Kidney epithelial cell (primary cell): Measurements from ENCODE around the gene KLRF1. TPM values are rescaled to one million over a fixed set of nuclear protein-coding genes. Genes with fewer than 3 reads are reported as not detected.

Experiments used
- DNase-seq: peaks from one replicate; pipeline ENCODE4 v3.0.0-alpha.2; 2010; ENCODE audit warnings: low read depth
- H3K27me3 ChIP-seq: 2 replicates; pipeline ENCODE4 v1.6.0; 2011; ENCODE audit warnings: low read length; ENCODE audit not compliant: control insufficient read depth, insufficient read depth
- H3K36me3 ChIP-seq: 2 replicates; pipeline ENCODE4 v1.5.1; 2011; ENCODE audit warnings: low read length; ENCODE audit not compliant: control insufficient read depth, insufficient read depth
- H3K4me3 ChIP-seq: 2 replicates; pipeline ENCODE4 v1.5.1; 2011; ENCODE audit warnings: low read depth, mild to moderate bottlenecking, control low read depth, low read length
- total RNA-seq: library from RNA; depleted of rRNA; stranded (reverse); fragments of >200 nt; gene quantifications from 2 replicates; pipeline ENCODE4 v1.2.3, GENCODE V29; 2015
- TF ChIP-seq, protein P1 (sequence below): IDR thresholded peaks from 2 replicates; pipeline ENCODE4 v1.5.1; 2011; ENCODE audit warnings: mild to moderate bottlenecking, moderate library complexity, low read length, control low read depth, inconsistent platforms; ENCODE audit not compliant: insufficient read depth, poor library complexity, severe bottlenecking

KLRF1 gene
- total RNA-seq, 1 donor from 2014 or later, result 0.17 TPM

GRCh38 chr12:9868311-9868801, 41.1 kb downstream of the KLRF1 start:
- Histone ChIP-seq H3K36me3 (no peaks in the 10 kb centered on the region), H3K27me3 (no peaks in the 10 kb centered on the region), H3K4me3 (no peak overlapping the region)
- TF ChIP-seq, protein P1, sequence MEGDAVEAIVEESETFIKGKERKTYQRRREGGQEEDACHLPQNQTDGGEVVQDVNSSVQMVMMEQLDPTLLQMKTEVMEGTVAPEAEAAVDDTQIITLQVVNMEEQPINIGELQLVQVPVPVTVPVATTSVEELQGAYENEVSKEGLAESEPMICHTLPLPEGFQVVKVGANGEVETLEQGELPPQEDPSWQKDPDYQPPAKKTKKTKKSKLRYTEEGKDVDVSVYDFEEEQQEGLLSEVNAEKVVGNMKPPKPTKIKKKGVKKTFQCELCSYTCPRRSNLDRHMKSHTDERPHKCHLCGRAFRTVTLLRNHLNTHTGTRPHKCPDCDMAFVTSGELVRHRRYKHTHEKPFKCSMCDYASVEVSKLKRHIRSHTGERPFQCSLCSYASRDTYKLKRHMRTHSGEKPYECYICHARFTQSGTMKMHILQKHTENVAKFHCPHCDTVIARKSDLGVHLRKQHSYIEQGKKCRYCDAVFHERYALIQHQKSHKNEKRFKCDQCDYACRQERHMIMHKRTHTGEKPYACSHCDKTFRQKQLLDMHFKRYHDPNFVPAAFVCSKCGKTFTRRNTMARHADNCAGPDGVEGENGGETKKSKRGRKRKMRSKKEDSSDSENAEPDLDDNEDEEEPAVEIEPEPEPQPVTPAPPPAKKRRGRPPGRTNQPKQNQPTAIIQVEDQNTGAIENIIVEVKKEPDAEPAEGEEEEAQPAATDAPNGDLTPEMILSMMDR, result no peak
- no peak for DNase-seq

- Histone ChIP-seq H3K36me3 (no peaks in the 10 kb centered on the region), H3K4me3 (no peak overlapping the region), H3K27me3 (no peaks in the 10 kb centered on the region)
- TF ChIP-seq, protein P1, result no peak
- no peak for DNase-seq
Observed at GRCh38 chr12:9868951-9869306, 41.6 kb downstream of the KLRF1 start.

DNA sequence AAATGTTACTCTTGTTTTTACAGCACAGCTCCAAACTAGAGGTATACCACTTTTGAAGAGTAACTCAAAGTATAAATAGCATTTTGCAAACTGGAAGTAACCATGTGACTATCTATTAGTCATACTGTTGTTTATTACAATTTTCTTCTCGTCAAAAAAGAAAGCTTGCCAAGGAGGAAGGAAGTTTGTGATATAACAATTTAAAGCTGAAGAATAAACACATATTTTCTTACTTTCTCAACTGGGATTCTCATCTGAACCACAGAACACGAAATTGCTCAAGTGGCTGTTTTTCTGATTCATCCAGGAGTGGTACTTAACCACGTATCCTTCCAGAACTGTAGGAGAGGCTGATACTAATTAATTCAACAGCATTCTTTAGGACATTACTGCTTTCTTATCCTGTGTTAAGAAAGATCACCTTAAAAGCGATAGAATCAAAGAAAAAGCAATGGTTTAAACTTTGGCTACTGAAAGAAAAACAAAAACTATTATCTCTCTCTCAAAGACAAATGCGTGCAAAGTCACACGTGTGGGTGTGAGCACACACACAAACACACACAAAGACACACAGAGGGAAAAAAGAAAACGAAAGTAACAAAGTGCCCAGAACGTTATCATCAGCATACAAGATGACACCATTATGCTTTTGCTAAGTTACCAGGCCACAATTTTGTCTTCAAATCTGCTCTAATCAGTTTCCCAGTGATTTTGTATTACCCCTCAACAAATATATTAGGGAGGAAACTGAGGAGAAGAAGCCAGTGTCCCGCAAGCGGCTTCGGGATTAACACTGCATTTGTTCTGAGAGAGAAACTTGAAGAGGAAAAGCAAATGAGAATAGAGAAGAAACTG, 42.3 kb downstream of the KLRF1 start, which contains the start of gene CLEC2B:
Gene CLEC2B (minus strand): TSS at position 48 of the 855 bp plus-strand sequence.
- TF ChIP-seq, protein P1, result no peak
- H3K4me3 ChIP-seq, result no peak within 1 kb of the TSS
- no peaks in the 10 kb centered on the region for H3K27me3 ChIP-seq
- DNase-seq, result peak; percentile 12
- no peaks in the 10 kb centered on the region for H3K36me3 ChIP-seq

- Histone ChIP-seq H3K4me3 (no peak overlapping the region), H3K27me3 (no peaks in the 10 kb centered on the region), H3K36me3 (no peaks in the 10 kb centered on the region)
- TF ChIP-seq, protein P1, result no peak
- no peak for DNase-seq
Observed at GRCh38 chr12:9870286-9870866, 43.1 kb downstream of the KLRF1 start.

DNA sequence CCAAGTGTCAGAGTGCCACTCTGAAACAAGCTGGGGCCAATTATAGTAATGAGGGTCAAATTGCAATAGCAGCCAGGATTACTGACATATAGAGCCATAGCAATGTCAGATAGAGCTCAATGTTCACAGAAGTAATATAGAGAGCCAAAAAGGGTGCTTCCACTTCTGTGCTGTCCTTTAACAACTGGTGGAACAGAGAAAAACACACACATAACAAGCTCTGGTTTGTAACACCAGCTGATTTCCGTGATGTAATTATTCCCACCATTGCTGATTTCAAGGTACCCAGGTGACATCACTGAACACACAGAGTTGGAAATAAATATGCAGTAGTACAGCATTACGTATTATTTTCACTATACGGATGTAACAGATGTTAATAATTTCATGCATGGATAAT, 44.9 kb downstream of the KLRF1 start:
- DNase-seq, result no peak
- TF ChIP-seq, protein P1, result no peak
- Histone ChIP-seq H3K4me3 (no peak overlapping the region), H3K36me3 (no peaks in the 10 kb centered on the region), H3K27me3 (no peaks in the 10 kb centered on the region)
